ENCODE data around the gene PTPRM.

Gene PTPRM

GRCh38 chr18:7600528-7601245 is 33.6 kb downstream of the PTPRM start:
- no peak for DNase-seq

- no peak for DNase-seq
Observed at GRCh38 chr18:7601246-7601615, 34.1 kb downstream of the PTPRM start.

- no peak for DNase-seq
Observed at GRCh38 chr18:7601936-7602335, 34.8 kb downstream of the PTPRM start.

- DNase-seq, result no peak
Observed at GRCh38 chr18:7603259-7604000, 36.3 kb downstream of the PTPRM start.

GRCh38 chr18:7604361-7604760 is 37.2 kb downstream of the PTPRM start:
- DNase-seq, result no peak

- DNase-seq, result no peak
Observed at GRCh38 chr18:7605705-7606104, 38.6 kb downstream of the PTPRM start.

- no peak for DNase-seq
Observed at GRCh38 chr18:7607540-7608173, 40.5 kb downstream of the PTPRM start.

GRCh38 chr18:7608174-7608550 is 41.0 kb downstream of the PTPRM start:
- DNase-seq, result no peak

GRCh38 chr18:7608781-7609201 is 41.7 kb downstream of the PTPRM start:
- DNase-seq, result no peak

GRCh38 chr18:7609617-7610016 is 42.5 kb downstream of the PTPRM start:
- DNase-seq, result no peak

- no peak for DNase-seq
Observed at GRCh38 chr18:7614042-7614441, 46.9 kb downstream of the PTPRM start.

- no peak for DNase-seq
Observed at GRCh38 chr18:7615840-7616239, 48.7 kb downstream of the PTPRM start.

- no peak for DNase-seq
Observed at GRCh38 chr18:7616661-7617060, 49.5 kb downstream of the PTPRM start.

- DNase-seq, result no peak
Observed at GRCh38 chr18:7617738-7618422, 50.8 kb downstream of the PTPRM start.

- DNase-seq, result no peak
Observed at GRCh38 chr18:7618891-7619442, 51.9 kb downstream of the PTPRM start.

GRCh38 chr18:7619676-7620075 is 52.6 kb downstream of the PTPRM start:
- DNase-seq, result no peak

- DNase-seq, result no peak
Observed at GRCh38 chr18:7622721-7623120, 55.6 kb downstream of the PTPRM start.

GRCh38 chr18:7623681-7624080 is 56.6 kb downstream of the PTPRM start:
- DNase-seq, result no peak

- DNase-seq, result no peak
Observed at GRCh38 chr18:7624697-7625096, 57.6 kb downstream of the PTPRM start.

- DNase-seq, result no peak
Observed at GRCh38 chr18:7626175-7626921, 59.2 kb downstream of the PTPRM start.

GRCh38 chr18:7626922-7627440 is 59.9 kb downstream of the PTPRM start:
- DNase-seq, result no peak

GRCh38 chr18:7629416-7629815 is 62.3 kb downstream of the PTPRM start:
- no peak for DNase-seq

Data from NCI-H1105 (cell line).